SK-N-SH (cell line): ENCODE measurements around the gene NDOR1. TPM values are rescaled to one million over a fixed set of nuclear protein-coding genes. Genes with fewer than 3 reads are reported as not detected.

Source experiments
- CTCF ChIA-PET: fragments of 300-600, 350-600 bp; formaldehyde crosslinking; extraction: SDS; loops from one replicate; lab custom pipeline; 2021; lab: Yijun Ruan, JAX
- POLR2A ChIA-PET: fragments of 350-600 bp; sonication (Branson Sonifier 250); formaldehyde crosslinking; extraction: SDS; loops from one replicate; lab custom pipeline; 2020; ENCODE audit warnings: antibody characterized with exemption, inconsistent platforms; lab: Yijun Ruan, JAX
- DNase-seq: peaks from one replicate; pipeline ENCODE4 v3.0.0; 2012
- H2AFZ ChIP-seq: fragments of 200-600 bp; sonication (generic); 2 replicates; pipeline ENCODE4 v1.8.1; 2016; ENCODE audit warnings: antibody characterized with exemption, mild to moderate bottlenecking, low read depth
- H3F3A ChIP-seq: fragments of 200-600 bp; sonication (generic); replicated peaks from 2 replicates; pipeline ENCODE3; 2016; ENCODE audit warnings: antibody characterized with exemption, mild to moderate bottlenecking; ENCODE audit not compliant: insufficient read depth
- H3K27ac ChIP-seq, 2 experiments: fragments of 200-500 bp in 1 of 2; fragments of 200-600 bp in 1 of 2; sonication (Bioruptor generic) in 1 of 2; sonication (generic), shearing (Covaris generic) in 1 of 2; 2 replicates each; pipeline versions ENCODE4 v1.5.1 to v1.6.1; 2014 to 2016; ENCODE audit warnings: low read depth in 2 of 2, inconsistent platforms in 1 of 2, low read length in 1 of 2, mild to moderate bottlenecking in 1 of 2, mixed read lengths in 1 of 2
- H3K27me3 ChIP-seq: fragments of 200-600 bp; sonication (generic), shearing (Covaris generic); 2 replicates; pipeline ENCODE4 v1.6.1; 2016; ENCODE audit warnings: mixed run types; ENCODE audit not compliant: insufficient read depth
- H3K36me3 ChIP-seq, 2 experiments: fragments of 200-500 bp in 1 of 2; fragments of 200-600 bp in 1 of 2; sonication (Bioruptor generic) in 1 of 2; sonication (generic) in 1 of 2; replicated peaks in 1 of 2; 2 replicates each; pipeline versions ENCODE3 to v1.5.1; 2014 to 2016; ENCODE audit warnings: low read length in 1 of 2, mild to moderate bottlenecking in 1 of 2; ENCODE audit not compliant: insufficient read depth in 2 of 2, control insufficient read depth in 1 of 2
- H3K4me1 ChIP-seq, 2 experiments: fragments of 200-500 bp in 1 of 2; fragments of 200-600 bp in 1 of 2; sonication (Bioruptor generic) in 1 of 2; sonication (generic), shearing (Covaris generic) in 1 of 2; 2 replicates each; pipeline versions ENCODE4 v1.5.1 to v1.6.1; 2014 to 2016; ENCODE audit warnings: low read depth in 1 of 2, low read length in 1 of 2, mixed run types in 1 of 2; ENCODE audit not compliant: insufficient read depth in 2 of 2, control insufficient read depth in 1 of 2
- H3K4me2 ChIP-seq: fragments of 200-600 bp; sonication (generic), shearing (Covaris generic); 2 replicates; pipeline ENCODE4 v1.6.1; 2017; ENCODE audit warnings: mixed run types
- H3K4me3 ChIP-seq, 2 experiments: fragments of 200-500 bp in 1 of 2; fragments of 200-600 bp in 1 of 2; sonication (Bioruptor generic) in 1 of 2; sonication (generic), shearing (Covaris generic) in 1 of 2; 2 replicates each; pipeline versions ENCODE4 v1.5.1 to v1.8.1; 2014 to 2016; ENCODE audit warnings: low read depth in 2 of 2, inconsistent platforms in 1 of 2, low read length in 1 of 2, mild to moderate bottlenecking in 1 of 2, mixed read lengths in 1 of 2, moderate library complexity in 1 of 2
- H3K79me2 ChIP-seq: fragments of 200-600 bp; sonication (generic); 2 replicates; pipeline ENCODE4 v1.8.1; 2017; ENCODE audit warnings: mild to moderate bottlenecking; ENCODE audit not compliant: insufficient read depth
- H3K9ac ChIP-seq: fragments of 200-600 bp; sonication (generic); 2 replicates; pipeline ENCODE4 v1.6.1; 2017; ENCODE audit warnings: mixed run types
- H3K9me2 ChIP-seq: fragments of 200-600 bp; sonication (generic); 2 replicates; pipeline ENCODE4 v1.6.1; 2017; ENCODE audit warnings: mixed run types
- H3K9me3 ChIP-seq: fragments of 200-600 bp; sonication (generic); 2 replicates; pipeline ENCODE4 v1.6.1; 2017; ENCODE audit warnings: mixed run types, mild to moderate bottlenecking, moderate library complexity
- H4K20me1 ChIP-seq: fragments of 200-600 bp; sonication (generic); 2 replicates; pipeline ENCODE4 v1.6.1; 2017; ENCODE audit warnings: mild to moderate bottlenecking, mixed run types; ENCODE audit not compliant: insufficient read depth
- GABPA ChIP-seq: IDR thresholded peaks from 2 replicates; pipeline ENCODE4 v1.4.0; 2012; ENCODE audit warnings: low read depth, mild to moderate bottlenecking
- JUND ChIP-seq: IDR thresholded peaks from 2 replicates; pipeline ENCODE4 v1.4.0; 2012
- NFIC ChIP-seq: IDR thresholded peaks from 2 replicates; pipeline ENCODE4 v1.4.0; 2012; ENCODE audit warnings: borderline replicate concordance
- POLR2AphosphoS5 ChIP-seq: IDR thresholded peaks from 2 replicates; pipeline ENCODE4 v1.6.1; 2012; ENCODE audit warnings: low read depth, low read length
- REST ChIP-seq: IDR thresholded peaks from 2 replicates; pipeline ENCODE4 v1.6.1; 2012; ENCODE audit warnings: mild to moderate bottlenecking, low read depth, low read length, moderate library complexity
- RXRA ChIP-seq: IDR thresholded peaks from 2 replicates; pipeline ENCODE4 v1.4.0; 2012; ENCODE audit warnings: low read depth, mild to moderate bottlenecking, borderline replicate concordance
- TAF1 ChIP-seq: IDR thresholded peaks from 2 replicates; pipeline ENCODE4 v1.6.1; 2012; ENCODE audit warnings: low read depth, mild to moderate bottlenecking, low read length, moderate library complexity, borderline replicate concordance
- YY1 ChIP-seq: IDR thresholded peaks from 2 replicates; pipeline ENCODE4 v1.4.0; 2012; ENCODE audit warnings: low read depth, mild to moderate bottlenecking
- WGBS: methylation state at CpG from one replicate; pipeline ENCODE4 v1.1.6; 2017; ENCODE audit warnings: low lambda C conversion rate; 5-methylcytosine and 5-hydroxymethylcytosine counted together
- polyA plus RNA-seq, 3 experiments: library from polyadenylated mRNA; depleted of rRNA; stranded (reverse); fragments of >200 nt; gene quantifications; 2 replicates each; pipeline ENCODE4 v1.2.3, GENCODE V29; 2012
- TF ChIP-seq, protein P1 (sequence below): fragments of 150-350 bp; IDR thresholded peaks from 2 replicates; pipeline ENCODE4 v1.6.1; 2016; ENCODE audit warnings: mild to moderate bottlenecking, low read depth, low read length

The NDOR1 gene
- polyA plus RNA-seq, 1 of the 3 experiments (the other 2 are of a cell fraction) = 8.6 TPM

GRCh38 chr9:137243626-137244485 is 38.4 kb downstream of the NDOR1 start:
- POLR2A ChIA-PET = interaction anchor here (6.4 kb wide), 1 partner anchor 12 kb away, joined by 83 read pairs; the partner anchor contains the start of gene NELFB
- no peaks in the 10 kb centered on the region for H3K27me3 ChIP-seq
- no peak overlapping the region for H3K4me2 ChIP-seq
- H4K20me1 ChIP-seq = peaks cover 29% of the 10 kb centered on the region
- CTCF ChIA-PET = interaction anchor here (1.0 to 8.2 kb wide), 6 partner anchors 7 to 214 kb away, joined by 3 to 38 read pairs (median 5); partner anchors contain the start of gene NELFB
- no peak overlapping the region for H3K4me3 ChIP-seq
- peaks cover 11 to 18% of the 10 kb centered on the region in 2 experiments; a peak in 2 of 4 replicates for H3K4me1 ChIP-seq
- peaks cover 16% of the 10 kb centered on the region for H3F3A ChIP-seq
- no peak for DNase-seq
- no peak overlapping the region for H2AFZ ChIP-seq
- H3K27ac ChIP-seq = no peak overlapping the region; a peak in 1 of 4 replicates
- WGBS = 87% methylated on average over 13 of the region's 15 CpGs
- no peak overlapping the region for H3K9ac ChIP-seq
- H3K79me2 ChIP-seq = peaks cover 38% of the 10 kb centered on the region
- H3K9me3 ChIP-seq = no peaks in the 10 kb centered on the region
- no peaks in the 10 kb centered on the region for H3K9me2 ChIP-seq
- no peak for TF ChIP-seq REST
- TF ChIP-seq YY1 = no peak
- peak; percentile 9; the same call in 1 of the 2 replicates for TF ChIP-seq TAF1
- TF ChIP-seq NFIC = no peak
- TF ChIP-seq, protein P1, sequence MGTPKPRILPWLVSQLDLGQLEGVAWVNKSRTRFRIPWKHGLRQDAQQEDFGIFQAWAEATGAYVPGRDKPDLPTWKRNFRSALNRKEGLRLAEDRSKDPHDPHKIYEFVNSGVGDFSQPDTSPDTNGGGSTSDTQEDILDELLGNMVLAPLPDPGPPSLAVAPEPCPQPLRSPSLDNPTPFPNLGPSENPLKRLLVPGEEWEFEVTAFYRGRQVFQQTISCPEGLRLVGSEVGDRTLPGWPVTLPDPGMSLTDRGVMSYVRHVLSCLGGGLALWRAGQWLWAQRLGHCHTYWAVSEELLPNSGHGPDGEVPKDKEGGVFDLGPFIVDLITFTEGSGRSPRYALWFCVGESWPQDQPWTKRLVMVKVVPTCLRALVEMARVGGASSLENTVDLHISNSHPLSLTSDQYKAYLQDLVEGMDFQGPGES = no peak
- TF ChIP-seq POLR2AphosphoS5 = peak; percentile 60
- TF ChIP-seq JUND = peak; percentile 5; the same call in 1 of the 2 replicates
- no peak for TF ChIP-seq RXRA
- no peak for TF ChIP-seq GABPA
- peaks cover 13 to 20% of the 10 kb centered on the region in 2 experiments for H3K36me3 ChIP-seq
